ENCODE results near the gene DAB1.
"Not testable (repeated sequence)": the region's sequence is repeated elsewhere in the genome, so short reads cannot be mapped to it uniquely, and the experiment has no call there.

The DAB1 gene

DNA sequence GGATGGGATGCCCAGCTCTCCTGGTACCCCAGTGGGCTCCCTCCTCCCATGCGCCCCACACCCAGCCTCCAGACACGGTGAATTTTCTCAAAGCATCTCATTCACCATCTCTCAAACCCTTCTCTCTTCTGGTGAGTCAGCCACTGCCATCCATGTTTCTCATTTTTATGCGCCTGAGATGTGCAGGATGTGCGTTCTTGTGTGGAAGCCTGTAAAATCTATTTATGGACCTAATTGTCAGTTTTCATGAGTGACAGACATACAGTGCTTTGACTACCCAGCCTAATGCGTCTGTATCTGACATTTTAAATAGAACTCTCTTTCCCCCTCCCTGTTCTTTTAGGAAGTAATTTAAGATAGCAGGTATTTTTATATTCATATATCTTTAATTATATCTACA, 158.8 kb downstream of the DAB1 start:
- no peak for DNase-seq

DNA sequence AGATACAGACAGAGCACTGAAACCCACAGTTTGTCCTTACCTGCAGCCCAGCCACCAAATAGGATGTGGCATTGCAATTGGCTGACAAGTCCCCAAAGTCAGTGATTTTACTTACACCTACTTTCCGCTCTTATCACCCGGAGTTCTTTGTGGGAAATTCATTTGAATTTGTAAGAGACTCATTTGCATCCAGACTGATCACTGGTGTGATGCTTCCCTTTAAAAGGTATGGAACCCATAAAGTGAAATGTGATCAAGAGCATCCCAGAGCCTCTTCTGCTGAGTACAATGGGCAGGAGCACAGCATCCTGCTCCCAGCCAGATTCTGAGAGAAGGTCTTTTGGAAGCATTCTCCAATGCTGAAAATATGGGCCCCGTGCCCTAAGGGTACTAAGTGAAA, 161.4 kb downstream of the DAB1 start:
- no peak for DNase-seq

DNA sequence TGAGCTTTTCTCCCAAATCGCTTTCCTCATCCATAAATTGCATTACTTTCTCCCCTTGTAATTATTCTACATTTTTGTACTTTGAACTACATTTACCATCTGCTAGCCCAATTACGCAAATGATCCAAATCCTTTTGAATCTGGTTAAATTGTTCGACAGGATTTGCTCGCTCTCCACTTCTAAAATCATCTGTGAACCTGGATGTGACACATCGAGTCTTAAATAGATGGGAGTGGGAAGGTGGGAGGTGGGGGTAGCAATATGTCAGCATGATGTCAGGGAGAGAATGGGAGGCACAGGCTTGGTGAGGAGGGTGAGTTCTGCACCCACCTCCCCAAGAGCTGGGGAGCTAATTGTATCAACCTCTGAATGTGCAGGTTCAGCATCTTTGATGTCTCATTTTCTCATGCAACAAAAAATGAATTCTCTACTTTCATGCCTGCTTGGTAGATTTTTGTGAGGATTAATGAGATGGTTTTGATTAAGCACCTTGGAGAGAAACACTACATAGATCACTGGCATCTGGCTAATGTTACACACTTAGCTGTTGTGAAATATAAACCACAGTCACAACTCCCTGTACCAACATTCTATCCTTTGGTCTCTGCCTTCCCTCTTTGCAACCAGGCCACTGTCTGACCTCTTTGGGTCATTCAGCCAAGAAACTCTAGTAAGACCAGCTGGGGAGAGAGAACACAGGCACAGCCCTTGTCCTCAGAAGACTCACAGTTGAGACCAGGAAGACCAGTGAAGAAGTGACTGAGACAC, 165.1 kb downstream of the DAB1 start:
- DNase-seq, result no peak

DNA sequence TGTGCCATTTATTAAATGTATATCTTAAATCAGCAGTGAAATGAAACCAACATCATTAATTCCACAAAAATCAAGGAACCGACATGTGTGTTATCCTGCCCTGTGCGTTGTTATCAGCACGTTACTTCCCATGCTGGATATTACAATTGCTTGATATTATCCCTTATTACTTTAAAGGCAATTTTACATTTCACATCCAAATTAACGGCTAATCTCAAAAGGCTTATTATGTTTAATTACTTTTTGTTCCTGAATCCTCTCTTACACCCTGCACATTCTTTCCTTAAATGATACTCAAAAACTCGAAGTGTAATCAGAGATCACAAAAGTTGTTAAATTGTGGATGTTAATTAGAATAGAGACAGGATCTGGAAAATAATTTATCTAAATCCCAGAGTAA, 167.9 kb downstream of the DAB1 start:
- DNase-seq, result no peak

DNA sequence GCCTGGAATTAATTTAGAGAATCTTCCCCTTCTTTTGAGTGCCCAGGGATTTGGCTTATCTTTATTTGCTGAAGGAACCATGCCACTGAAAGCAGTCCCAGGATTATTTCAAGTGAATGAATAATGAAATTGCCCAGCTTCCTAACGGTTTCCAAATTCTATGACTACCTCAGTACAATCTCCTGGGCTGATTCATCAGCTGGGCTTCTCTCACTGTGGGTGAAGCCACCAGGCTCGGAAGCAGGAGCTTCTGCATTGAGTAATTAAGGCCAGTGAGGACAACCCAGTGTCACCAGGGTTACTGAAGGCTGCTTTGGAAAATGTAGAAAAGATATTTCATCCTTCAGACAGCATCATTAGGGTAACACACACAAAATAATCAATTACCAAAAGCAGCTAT, 169.8 kb downstream of the DAB1 start:
- DNase-seq, result no peak

DNA sequence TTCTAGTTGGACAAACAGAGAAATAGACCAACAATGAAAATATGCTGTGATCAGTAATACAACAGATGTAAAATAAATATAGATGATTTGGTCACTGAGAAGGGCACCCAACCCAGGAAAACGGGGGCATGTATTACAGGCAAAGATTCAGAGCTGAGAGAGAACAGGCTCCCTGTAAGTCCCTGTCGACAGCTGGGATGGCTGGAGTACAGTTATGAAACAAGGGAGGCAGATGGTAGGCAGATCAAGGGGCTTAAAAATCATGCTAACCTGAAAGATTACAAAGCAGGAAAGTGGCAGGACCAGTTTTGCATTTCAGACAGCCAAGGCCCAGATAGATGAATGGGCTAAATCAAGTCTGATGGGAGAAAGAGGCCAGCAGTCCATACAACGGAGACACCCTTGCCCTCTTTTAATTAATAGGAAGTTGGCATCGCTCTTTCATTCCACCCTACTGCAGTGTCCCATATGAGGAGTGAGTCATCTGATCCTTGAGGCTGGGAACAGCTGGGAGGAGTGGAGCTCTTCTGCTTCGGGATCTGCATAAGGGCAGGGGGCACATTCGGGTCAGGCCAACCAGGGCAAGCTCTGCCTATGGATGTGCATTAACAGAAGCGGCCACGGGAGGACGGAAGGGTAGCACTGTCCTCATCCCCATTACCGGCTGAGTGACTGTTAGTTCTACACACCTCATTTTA, 171.1 kb downstream of the DAB1 start:
- DNase-seq, result no peak

DNA sequence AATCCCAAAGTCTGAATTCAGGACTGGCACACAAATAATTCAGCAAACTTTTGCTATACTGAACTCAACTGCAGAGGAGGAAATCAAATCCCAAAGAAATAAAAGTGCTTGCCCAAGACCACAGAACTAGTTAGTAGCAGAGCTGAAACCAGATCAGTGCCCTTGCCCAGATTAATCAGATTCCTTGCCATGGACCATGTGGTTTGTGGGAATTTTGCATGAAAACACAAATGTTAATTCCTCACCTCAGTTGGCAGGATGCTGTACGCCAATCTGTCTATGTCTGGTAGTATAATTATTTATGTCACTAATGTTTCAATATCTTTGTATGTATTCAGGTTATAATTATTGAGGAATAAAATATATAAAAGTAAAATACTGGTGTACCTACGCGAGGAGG, 173.8 kb downstream of the DAB1 start:
- DNase-seq, result no peak

DNA sequence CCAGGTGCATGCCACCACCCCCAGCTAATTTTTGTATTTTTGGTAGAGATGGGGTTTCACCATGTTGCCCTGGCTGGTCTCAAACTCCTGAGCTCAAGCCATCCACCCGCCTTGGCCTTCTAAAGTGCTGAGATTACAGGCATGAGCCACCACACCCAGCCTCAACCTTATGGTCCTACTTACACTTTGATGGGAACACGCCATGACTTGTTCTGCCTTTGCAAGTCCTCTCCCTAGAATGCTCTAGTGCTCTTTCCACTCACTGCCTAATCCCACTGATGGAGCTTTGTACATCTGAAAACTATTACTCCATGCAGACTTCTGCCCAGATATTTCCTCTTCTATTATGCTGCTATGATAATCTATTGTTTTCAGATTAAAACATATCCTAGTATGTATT, 174.3 kb downstream of the DAB1 start:
- no peak for DNase-seq

DNA sequence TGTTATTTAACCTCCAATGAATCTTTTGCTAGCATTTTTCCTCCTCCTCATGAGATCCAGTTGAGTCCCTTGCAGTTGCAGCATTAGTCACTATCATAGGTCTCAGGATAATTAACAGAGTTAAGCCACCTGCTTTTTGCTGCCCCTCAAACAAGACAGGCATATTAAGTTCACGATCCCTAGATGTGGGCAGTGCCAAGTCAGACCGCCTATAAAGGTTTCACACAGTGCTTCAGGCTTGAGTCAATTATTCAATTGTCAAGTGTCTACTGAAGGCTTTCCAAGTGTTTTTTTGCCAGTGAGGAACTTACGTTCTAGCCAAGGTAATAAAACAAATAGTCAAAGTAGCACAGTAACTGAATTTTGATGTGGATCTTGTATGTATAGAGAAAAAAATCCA, 175.0 kb downstream of the DAB1 start:
- no peak for DNase-seq

DNA sequence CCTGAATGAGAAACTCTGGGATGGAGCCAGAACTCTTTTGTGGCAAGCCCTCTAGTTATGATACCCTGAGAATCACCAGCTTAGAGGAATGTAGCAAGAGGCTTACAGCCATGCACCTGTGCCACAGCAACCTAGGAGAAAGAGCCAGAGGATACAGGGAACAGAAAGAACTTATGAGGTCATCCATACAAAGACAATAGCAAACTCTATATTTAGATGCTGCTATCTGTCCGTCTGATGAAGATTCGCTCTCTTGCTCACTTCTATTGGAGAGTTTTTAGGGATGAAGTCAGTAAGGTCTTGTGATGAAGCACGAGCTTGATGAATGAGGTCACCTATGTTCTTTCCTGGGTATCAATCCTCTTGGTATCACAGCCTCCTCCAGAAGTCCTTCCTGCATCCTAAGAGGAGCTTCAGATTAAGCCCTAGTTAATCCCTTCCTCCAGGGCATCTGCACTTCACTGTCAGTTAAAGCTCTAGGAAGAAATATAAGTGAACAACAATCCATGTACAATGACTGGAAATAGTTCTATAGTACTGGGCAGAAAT, 185.6 kb downstream of the DAB1 start:
- no peak for DNase-seq

DNA sequence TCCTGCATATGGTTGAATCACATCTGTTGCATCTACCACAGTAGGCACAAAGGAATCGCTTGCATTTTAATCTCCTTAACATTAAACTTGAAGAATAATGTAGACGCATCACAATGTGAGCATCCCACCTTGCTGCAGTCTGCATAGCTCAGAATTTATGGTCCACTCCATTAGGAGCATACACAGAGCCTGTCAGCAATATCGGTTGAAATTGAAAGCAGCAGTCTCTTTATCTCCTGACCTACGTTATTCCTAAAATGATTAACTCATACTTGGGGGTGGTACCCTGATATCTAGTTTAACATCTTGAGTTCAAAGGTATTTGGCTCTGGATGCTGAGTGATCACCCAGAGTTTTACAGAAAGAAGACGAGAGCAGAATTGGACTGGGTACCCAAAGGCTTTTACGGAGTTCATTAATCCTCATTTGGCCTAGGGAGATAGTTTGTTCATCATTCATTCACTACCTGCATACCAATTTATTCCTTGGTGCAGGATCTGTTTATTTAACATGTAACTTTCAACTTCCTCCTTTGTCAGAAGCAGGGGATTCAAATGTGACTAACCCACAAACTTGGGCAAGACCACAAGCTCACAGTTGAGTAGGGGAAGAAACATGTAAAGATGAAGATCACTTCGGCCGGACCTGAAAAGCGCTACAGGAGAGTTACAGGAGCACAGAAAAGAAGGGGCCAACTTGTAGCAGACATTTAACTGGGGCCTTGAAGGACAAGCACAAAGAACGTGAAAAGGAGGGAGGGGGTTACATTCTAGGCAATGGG, 187.9 kb downstream of the DAB1 start:
- DNase-seq, result peak; percentile 54

DNA sequence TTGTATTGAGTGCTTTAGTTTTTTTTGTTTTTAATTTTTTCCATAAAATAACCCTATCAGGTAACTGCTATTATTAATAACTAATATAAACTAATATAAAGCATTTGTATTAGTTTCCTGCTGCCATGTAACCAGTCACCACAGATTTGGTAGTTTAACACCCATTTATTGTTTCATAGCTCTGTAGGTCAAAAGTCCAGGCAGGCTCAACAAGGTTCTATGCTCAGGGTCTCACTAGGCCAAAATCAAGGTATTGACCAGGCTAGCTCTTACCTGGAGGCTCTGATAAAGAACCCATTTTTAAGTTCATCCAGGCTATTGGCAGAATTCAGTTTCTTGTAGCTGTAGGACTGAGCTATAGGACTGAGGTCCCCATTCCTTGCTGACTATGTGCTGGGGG, 189.4 kb downstream of the DAB1 start:
- no peak for DNase-seq

DNA sequence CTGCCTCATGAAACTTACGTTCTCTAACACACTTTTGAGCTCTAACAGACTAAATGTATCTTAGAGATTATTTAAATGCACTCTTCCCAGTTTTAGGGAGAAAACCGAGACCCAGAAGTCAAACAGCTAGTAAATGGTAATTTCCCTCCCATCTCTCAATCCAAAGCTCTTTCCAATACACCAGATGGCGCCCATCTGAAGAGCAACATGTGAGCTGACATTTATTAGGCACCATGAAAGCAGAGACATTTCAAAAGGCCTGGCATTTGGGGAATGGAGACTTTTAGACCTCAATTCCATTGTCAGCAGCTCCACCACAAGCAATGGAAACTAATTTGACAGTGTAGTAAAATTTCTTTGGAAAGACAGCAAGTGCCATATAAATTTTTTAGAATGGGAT, 191.4 kb downstream of the DAB1 start:
- DNase-seq, result no peak

DNA sequence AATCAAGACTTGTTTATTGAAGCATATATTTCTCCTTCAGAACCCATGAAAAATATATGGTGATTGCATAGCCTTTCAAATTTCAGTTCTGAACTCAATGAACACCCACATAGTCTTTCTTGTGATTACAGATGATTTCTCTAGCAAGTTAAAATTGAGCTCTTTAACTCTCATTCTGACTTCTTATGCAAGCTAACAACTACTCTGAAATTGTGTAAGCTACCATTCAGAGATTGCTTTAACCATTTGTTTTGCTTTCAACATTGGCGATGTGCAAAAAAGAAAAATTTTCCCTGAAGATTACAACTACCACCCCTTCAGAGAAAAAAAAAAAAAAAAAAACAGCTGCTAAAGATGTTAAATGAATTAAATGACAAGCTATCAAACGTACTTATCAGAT, 193.9 kb downstream of the DAB1 start:
- no peak for DNase-seq

DNA sequence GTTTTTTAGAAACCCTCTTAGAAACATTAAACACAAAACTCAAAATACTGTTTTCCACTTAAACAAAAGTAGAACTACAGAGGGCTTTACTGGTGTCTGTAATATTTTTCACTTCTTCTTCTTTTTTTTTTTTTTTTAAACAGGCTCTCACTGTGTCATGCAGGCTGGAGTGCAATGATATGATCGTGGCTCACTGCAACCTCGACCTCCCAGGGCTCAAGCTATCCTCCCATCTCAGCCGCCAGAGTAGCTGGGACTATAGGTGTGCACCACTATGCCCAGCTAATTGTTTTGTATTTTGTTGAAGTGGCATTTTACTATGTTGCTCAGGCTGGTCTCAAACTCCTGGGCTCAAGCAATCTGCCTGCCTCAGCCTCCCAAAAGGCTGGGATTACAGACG, 194.8 kb downstream of the DAB1 start:
- DNase-seq, result peak; percentile 62

DNA sequence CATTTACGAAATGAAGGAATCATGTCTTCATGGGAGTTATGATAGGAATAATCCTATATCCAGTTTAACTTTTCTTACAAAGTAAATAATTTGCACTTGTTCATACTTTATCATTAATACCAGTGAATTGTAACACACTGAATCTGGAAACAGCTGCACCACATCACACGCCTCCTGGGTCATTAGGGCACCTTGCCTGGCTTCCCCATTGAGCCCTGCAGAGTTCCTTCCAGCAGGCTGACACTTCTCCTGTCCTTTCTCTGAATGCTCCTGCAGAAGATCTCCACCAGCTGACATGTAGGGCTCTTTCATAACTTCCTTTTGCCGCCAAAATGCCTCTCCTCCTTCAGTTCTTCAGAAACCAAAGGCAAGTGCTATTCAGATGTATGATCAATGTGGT, 201.1 kb downstream of the DAB1 start:
- DNase-seq, result no peak

DNA sequence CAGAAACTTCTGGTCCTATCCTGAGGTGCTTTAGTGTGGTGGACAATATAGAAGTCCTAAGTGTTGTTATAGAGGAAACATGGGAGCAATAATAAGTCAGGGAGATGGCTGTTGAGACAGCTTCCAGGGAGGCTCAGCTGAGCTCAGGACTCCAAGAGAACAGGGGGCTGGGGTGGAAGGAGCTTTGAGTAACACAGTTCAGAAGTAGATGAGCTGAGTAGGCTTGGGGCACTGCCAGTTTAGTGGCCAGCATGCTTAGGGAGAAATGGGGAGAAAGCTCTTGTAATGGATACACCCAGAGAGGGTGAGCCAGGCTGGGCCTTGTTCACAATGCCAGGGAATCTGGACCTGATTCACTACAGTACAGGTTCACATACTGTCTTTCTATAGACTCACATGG, 201.6 kb downstream of the DAB1 start:
- DNase-seq, result no peak

DNA sequence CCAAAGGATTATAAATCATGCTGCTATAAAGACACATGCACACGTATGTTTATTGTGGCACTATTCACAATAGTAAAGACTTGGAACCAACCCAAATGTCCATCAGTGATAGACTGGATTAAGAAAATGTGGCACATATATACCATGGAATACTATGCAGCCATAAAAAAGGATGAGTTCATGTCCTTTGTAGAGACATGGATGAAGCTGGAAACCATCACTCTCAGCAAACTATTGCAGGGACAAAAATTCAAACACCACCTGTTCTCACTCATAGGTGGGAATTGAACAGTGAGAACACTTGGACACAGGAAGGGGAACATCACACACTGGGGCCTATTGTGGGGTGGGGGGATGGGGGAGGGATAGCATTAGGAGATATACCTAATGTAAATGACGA, 203.0 kb downstream of the DAB1 start:
- DNase-seq, result not testable (repeated sequence)

DNA sequence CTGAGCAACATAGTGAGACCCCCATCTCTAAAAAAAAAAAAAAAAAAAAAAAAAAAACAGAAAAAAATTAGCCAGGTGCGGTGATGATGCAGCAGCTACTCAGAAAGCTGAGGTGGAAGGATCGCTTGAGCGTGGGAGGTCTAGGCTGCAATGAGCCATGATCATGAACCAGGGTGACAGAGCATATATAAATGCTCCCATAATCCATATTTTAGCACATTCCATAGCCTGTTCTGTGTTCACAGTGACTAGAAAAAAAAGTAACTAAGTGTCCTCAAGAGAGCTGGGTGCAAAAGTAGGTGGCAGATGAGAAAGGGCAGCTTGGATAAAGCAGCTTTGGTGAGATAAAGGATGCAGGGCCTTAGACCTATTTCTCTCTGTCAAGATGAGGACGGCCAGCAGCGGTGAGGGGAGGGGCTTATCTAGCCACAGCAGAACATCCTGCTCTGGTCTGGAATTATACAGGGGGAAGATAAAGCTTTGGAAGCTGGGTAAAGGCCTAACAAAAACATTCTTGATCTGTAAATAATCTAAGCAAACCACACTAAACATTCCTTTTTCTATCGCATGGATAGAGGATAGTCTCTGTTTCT, 205.3 kb downstream of the DAB1 start:
- DNase-seq, result peak; percentile 97

DNA sequence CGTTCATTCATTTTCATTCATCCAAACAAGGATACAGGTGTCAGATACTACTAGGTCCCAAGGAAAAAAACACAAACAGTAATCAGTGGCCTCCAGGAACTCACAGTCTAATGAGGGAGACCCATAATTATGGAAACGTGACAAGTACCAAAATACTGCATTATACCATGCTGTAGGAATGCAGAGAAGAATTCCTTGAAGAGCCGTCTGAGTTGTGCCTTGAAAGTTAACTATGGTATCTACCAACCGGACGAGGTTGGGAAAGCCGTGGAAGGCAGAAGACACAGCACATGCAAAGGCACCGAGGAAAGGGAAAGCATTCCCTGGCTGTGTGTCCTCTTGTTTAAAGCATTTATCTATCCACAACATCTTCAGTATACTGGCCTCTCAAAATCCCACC, 206.0 kb downstream of the DAB1 start:
- DNase-seq, result no peak

DNA sequence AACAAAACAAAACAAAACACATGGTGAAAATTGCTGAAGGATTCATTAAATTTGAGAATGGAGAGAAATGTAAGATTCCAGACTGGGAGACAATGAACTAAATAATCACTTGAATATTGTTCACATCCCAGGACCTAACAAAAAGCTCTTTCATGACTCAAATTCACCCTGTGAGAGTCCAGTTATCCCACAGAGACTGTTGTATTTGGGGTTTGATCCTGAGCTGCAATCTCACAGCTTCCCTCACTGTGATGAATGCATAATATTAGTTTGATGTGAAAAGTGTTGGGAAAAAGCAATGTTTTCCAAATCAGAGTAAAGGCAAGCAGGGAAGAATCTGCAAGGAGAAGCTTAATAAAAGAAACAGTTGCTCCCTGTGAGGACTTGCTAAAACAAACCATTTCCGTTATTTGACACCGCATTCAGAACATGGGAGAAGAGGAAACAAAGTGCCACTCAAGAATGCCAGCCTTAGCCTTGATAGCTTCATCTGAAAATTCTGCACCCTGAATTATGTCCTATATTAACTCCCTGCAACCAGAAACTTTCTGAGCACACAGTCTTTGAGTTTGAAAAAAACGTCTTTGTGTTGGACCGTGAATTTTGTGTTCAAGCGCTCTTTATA, 208.8 kb downstream of the DAB1 start:
- DNase-seq, result no peak

DNA sequence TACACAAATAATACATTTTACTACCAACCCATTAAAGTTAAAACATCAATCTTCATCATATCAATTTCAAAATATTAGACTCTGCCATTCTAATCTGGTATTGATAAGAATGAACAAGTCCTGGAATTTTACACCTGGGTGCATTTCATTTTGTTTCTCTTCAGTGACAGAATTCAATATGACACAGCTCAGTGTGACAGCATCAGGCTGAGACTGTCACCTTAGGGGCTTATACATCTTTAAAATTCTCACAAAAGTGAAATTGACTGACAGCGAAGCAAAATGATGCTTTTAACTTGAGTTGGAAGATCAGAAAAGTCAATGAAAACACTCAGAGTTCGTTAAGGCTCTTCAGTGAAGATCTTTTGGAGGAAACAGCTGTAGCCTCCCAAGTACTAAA, 213.0 kb downstream of the DAB1 start:
- no peak for DNase-seq

DNA sequence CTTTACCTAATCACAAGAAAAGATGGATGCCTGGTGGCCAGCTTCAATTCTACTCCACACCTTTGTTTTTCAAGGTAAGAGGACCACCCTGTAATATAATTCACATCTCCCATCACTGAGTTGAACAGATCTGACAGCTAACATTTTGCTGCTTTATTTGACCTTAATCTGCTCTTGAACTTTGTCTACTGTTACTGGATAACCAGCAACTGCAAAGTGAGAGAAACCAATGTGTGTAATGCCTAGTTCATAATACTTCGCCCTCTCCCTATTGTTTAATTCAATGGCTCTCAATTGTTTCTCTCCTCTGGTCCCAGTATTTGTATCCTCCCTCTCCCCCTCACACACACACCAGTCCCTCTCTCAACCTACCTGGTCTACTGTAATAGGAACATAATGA, 214.4 kb downstream of the DAB1 start:
- no peak for DNase-seq

Data from hematopoietic multipotent progenitor cell treated with erythropoietin and hydrocortisone succinate and interleukin-3 and kit ligand, for 6 days (in vitro differentiated cells).